T-helper 22 cell (primary cell): ENCODE data around the gene ACTN4.

Experiments used
- DNase-seq: peaks from one replicate; pipeline ENCODE4 v3.0.0-alpha.2; 2020; ENCODE audit warnings: low read depth

The ACTN4 gene

GRCh38 chr19:38635483-38636399 lies 11.7 kb upstream of the ACTN4 start:
- DNase-seq: no peak

DNA sequence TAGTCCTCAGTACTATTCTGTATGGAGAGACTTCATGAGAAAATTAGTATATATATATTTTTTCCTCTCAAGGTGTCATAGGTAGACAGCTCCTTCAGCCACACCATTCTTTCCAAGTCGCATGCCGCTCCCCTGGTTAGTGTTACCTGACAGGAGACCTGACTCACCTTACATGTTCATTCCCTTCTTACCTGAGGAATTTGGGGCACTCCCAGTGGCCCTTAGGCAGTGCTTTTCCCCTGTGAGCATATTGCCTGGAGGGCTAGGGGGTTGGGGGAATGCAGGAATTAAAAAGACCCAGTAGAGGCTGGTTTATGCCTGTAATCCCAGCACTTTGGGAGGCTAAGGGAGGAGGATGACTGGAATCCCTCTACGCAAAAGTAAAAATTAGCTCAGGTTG lies 9.0 kb upstream of the ACTN4 start:
- no peak for DNase-seq

GRCh38 chr19:38639679-38640078 lies 7.8 kb upstream of the ACTN4 start:
- no peak for DNase-seq

- DNase-seq: no peak
Observed at GRCh38 chr19:38640368-38640767, 7.1 kb upstream of the ACTN4 start.

GRCh38 chr19:38642176-38642575 lies 5.3 kb upstream of the ACTN4 start:
- no peak for DNase-seq

GRCh38 chr19:38644719-38645118 lies 2.7 kb upstream of the ACTN4 start:
- DNase-seq: no peak

- no peak for DNase-seq
Observed at GRCh38 chr19:38647966-38648768, 718 bp downstream of the ACTN4 start.

GRCh38 chr19:38648769-38649304 lies 1.4 kb downstream of the ACTN4 start:
- DNase-seq: no peak

- no peak for DNase-seq
Observed at GRCh38 chr19:38649305-38650171, 2.1 kb downstream of the ACTN4 start.

GRCh38 chr19:38650172-38650775 lies 2.8 kb downstream of the ACTN4 start:
- no peak for DNase-seq

DNA sequence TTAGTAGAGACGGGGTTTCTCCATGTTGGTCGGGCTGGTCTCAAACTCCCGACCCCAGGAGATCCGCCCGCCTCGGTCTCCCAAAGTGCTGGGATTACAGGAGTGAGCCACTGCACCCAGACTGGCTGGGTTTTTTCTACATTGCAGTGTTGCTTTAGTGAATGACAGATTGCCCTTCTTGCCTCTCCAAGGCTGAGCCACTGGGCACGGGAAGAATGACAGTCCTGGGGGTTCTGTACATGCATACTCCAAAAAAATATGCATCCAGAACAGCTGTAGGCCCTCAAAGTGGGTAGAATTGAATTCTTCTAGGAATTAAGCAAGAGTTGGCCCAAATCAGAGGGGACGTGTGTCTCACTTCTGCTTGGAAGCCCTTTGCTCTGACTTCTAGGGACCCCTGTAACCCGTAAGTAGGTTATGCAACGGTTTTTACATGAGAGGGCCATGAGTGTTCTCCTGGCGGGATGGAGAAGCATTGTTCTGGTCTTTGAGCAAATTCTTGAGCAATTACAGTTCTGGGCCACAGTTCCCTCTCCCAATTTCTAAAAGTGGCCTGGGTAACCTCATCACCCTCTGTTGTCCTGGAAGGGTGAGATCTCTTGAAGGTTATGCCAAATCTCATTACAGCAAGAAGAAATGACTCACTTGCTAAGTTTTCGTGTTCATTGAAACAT lies 3.6 kb downstream of the ACTN4 start:
- DNase-seq: no peak

DNA sequence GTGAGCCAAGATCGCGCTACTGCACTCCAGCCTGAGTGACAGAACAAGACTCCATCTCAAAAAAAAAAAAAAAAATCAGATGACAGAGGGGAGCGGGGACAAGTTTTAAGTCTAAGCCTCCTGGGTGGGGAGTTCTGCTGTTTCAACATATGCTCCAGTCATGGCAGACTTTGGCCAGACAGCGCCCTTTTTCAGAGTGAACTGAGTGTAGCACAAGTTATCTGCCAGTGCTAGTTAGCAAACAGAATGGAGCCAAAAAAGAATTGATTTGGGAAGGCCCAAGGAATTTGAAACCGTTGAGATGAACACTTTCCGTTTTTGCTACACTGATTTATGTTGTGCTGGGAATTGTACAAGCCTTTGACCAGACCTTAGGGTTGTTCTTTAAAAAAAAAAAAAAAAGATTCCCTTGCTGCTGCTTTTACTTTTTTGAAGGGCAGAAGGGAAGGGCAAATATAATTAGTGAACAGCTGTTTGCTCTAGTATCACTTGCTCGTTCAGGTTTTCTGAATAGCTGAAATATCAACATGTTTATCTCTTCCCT lies 5.7 kb downstream of the ACTN4 start:
- DNase-seq: no peak

- DNase-seq: no peak
Observed at GRCh38 chr19:38654628-38655055, 7.2 kb downstream of the ACTN4 start.

- no peak for DNase-seq
Observed at GRCh38 chr19:38655148-38655824, 7.8 kb downstream of the ACTN4 start.

DNA sequence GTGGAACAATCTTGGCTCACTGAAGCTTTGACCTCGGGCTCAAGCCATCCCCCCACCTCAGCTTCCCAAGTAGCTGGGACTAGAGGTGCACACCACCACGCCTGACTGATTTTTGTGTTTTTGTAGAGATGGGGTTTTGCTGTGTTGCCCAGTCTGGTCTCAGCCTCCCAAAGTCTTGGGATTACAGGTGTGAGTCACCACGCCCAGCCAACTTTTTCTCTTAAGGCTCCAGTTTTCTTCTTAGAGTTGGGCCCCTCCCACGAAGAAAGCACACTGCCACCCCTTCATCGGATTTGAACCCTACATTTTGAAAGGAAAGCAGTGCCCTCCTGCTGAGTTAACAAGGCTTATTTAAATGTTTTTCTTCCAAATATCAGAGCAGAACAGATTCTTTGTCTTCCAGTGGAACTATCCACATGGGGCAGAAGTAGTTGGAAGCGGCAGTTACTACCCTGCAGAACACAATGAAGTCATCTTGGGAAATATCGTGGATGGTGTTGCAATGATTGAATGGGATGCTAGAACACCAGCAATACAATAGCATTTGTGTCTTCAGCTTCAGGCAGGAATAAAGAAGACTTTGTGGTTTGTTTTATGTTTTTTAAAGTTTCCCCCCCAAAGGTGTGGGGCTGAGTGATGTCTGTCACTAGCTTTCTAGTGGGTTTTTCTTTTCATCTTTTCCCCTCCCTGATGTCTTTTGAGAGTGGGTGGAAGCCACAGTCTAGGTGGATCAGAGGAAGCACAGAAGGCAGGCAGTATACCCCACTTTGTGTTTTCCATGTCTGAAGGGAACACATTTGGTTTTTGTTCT lies 8.9 kb downstream of the ACTN4 start:
- DNase-seq: peak; percentile 55

- DNase-seq: peak; percentile 55
Observed at GRCh38 chr19:38657633-38658222, 10.3 kb downstream of the ACTN4 start.

GRCh38 chr19:38658462-38659306 lies 11.2 kb downstream of the ACTN4 start:
- DNase-seq: no peak

- no peak for DNase-seq
Observed at GRCh38 chr19:38660724-38661123, 13.3 kb downstream of the ACTN4 start.
